Bone marrow (tissue), 2 donors: ENCODE data around the gene C3orf80.
"Not testable (repeated sequence)": the region's sequence is repeated elsewhere in the genome, so short reads cannot be mapped to it uniquely, and the experiment has no call there.

Experiments used
- DNase-seq, 2 donors: peaks; one replicate each; lab custom pipeline; 2025; lab: John Stamatoyannopoulos, UW

The C3orf80 gene

DNA sequence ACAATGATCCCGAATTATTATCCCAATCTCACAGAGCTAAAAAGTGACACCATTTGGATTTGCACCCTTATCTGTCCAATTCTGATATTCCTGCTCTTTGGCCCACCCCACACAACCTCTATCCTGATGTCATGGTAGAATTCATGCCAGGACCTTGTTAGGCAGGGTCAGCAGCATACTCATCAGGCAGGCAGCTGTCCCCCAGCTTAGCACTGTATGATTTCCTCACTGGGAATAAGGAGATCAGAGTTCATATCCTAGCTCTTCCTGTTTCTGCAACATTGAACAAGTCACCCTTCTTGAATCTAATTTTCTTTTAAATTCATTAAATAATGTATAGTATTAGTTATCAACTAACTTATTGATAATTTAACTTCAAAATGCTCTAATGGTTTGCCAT is 12.0 kb upstream of the C3orf80 start:
- DNase-seq = no peak

DNA sequence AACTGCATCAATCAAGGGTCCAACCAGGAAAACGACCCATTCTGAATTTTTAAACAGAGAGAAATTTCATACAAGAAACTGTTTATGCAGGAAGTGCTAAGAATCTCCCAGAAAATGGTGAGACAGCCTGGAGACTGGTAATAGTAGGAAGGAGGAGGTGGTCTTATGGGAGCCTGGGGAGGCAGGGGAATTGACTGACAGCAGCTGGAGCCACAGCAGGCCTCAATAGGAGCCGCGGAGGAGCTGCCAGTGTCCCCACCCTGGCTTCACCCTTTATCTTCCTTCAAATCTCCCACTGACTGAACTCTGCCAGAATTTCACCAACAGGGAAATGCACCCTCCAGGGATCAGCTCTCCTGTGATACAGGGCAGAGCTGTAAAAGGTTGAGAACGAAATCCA is 7.5 kb upstream of the C3orf80 start:
- no peak for DNase-seq

DNA sequence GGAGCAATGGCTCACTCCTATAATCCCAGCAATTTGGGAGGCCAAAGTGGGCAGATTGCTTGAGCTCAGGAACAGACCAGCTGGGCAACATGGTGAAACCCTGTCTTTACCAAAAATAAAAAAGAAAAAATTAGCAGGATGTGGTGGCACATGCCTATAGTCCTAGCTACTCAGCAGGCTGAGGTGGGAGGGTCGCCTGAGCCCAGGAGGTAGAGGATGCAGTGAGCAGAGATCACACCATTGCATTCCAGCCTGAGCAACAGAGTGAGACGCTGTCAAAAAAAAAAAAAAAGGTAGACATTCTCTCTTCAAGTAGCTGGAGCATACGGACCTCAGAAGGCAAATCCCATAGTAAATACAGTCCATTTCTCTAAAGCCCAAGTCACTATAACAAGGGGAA is 7.1 kb upstream of the C3orf80 start:
- DNase-seq = no peak

DNA sequence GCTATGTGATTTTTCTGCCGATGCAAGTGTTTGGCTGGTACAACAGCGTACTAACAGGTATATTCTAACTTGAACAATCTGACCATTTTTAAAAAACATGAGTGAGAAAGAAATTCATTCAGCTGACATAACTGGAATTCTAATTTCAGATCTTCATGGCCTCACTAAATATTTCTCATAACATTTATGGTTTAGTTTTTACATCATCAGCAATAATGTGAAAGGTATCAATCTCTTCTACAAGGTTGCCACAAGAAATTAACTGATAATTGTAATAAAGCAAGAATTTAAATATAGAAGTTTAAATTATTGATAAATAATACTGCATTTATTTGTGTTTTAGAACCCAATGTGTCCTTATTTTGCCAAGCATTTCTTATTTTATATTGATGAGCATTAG is 5.2 kb upstream of the C3orf80 start:
- DNase-seq = no peak

DNA sequence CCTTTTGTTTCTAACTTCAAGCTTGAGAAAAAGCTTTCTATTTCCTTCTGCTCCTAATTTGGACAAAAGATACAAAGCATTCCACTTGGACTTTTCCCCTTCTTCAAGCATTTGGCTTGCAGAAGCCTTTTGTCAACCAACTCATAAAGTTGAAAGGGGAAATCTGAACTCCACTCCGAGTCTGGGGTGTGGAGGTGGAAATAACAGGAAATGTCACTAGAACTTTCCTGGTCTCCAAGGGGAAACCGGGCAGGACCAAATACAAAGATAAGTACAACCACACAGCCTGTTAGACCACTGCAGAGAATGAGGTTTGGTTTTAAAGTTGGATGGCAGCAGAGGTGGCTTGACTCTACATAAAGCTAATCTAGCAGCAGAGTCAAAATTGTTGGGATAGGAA is 4.2 kb upstream of the C3orf80 start:
- DNase-seq = no peak

DNA sequence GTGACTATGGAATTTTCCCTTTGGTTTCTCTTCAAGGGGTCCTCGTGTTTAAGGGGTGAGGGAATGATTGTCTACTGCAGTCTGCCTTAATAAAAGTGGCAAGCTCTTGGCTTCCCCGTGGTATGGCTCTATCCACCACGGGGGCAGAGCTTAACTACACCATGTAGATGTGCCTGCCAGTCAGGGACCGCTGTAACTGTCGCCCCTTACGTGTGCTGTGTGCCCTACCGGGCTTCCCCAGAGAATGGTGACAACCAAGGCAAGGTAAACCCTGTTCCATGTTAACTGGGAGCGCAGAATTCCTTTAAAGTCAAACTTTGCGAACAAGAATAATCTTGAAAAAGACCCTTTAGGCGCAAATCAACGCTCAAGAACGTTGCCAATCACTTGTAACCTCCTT is 966 bp upstream of the C3orf80 start:
- DNase-seq = no peak

DNA sequence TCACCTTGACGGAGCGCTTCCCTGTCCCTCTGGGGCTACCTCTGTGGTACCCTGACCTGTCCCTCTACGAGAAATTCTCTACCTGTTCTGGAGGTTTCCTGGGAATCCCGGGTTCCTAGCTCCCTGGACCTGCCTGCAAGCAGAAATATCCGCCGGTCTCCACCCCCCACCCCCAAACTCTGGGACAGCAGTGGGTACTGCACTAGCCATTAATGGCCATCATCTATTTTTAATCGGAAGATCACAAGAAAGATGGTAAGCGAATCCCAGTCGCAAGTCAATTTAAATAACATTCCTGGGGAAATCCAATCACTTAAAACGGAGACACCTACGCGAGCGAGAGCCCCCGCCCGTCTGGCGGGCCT is 429 bp upstream of the C3orf80 start:
- DNase-seq = no peak

DNA sequence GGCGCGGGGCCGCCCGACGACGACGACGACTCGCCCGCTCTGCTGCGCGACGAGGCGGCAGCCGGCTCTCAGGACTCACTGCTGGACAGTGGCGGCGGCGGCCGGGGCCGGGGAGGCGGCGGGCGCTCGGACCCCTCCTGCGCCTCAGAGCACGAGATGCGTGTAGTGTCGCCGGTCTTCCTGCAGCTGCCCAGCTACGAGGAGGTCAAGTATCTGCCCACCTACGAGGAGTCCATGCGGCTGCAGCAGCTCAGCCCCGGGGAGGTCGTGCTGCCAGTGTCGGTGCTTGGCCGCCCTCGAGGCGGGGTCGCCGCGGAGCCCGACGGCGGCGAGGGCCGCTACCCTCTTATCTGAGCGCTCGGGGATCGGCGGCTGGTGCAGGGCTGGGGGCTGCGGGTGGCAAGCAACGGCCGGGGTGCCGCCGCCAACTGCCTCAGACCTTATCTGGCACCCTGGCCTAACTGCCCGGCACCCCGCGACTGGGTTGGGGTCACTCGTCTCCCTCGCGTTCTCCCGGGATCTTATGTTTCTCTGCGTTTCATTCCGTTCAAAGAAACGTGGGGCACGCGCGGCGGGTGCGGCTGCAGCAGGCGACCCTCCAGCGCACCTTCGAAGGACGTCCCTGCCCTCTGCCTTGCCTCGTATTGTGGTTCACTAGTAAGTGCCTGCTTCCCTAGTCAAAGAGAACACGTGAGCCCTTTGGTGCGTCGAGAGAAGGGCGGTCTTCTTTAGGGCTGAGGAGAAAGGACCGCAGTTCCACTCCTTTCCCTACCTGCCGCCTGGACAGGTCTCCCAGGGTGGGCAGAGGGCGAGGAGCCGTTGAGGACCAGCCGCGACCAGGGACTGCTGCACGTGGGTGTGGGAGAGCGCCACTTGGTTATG is 1.0 kb downstream of the C3orf80 start:
- no peak for DNase-seq

DNA sequence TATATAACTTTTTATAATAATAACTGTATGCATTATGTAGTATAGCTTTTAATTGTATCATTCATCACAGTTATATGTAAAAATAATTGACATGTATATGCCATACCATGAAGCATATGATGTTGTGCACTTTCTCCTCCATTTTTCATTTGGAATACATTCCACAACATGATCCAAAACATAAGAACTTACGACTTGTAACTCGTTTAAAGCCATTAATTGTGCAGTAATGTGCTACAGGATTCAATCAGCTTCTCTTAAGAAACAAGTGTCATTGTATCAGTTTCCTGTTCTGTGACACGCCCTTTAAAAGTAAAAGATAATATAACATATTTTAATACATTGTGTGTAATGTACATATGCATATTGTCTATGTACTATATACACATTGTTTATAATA is 2.2 kb downstream of the C3orf80 start:
- no peak for DNase-seq

DNA sequence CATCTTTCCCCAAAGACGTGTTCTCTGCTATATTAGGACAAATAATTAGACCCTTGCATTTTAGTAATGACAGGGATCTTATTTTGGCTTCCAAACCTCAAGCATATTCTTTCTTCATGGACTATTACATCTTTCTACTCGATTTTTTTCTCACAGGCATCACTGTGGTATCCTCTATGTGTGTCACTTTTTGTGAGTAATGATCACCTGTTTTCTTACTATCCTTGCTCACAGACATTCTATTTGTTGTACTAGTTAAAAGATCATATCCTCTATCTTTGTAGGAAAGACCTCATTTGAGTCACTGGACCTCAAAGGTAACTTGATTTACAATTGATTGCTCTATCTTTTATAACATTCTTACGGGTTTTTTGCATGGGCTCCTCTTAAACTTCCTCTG is 6.8 kb downstream of the C3orf80 start:
- no peak for DNase-seq

DNA sequence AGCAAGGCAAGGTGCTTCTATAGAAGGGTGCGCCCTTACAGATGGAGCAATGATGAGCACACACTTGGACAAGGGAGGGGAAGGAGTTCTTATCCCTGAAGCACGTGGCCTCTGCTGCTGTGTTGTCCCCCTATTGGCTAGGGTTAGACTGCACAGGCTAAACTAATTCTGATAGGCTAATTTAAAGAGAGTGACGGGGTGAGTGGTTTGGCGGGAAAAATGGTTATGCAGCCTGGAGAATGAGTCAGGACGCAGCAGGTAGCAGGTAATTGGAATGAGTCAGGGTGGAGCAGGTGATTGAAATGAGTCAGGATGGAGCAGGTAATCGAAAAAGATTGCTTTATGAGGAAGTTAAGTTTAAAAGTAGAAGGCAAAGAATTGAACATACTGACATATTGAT is 15.5 kb downstream of the C3orf80 start:
- DNase-seq = not testable (repeated sequence)

DNA sequence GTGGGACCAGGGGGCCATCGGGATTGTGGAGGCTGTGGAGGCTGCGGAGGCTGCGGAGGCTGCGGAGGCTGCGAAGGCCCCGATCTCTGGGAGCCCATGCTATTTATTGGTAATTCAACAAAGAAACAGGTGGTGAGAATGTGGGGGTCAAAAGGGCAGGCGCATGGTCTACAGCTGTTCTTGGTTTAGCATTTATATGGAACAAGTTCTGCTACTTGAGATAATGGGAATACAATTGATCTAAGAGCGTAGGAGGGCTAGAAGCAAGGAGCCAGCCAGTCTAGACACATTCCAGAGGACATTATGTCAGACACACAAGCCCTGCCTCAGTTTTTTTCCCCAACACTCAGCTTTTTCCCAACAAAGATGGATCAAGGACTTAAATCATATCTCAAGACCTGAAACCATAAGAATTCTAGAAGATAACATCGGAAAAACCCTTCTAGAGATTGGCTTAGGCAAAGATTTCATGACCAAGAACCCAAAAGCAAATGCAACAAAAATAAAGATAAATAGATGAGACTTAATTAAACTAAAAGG is 20.1 kb downstream of the C3orf80 start:
- DNase-seq = no peak

DNA sequence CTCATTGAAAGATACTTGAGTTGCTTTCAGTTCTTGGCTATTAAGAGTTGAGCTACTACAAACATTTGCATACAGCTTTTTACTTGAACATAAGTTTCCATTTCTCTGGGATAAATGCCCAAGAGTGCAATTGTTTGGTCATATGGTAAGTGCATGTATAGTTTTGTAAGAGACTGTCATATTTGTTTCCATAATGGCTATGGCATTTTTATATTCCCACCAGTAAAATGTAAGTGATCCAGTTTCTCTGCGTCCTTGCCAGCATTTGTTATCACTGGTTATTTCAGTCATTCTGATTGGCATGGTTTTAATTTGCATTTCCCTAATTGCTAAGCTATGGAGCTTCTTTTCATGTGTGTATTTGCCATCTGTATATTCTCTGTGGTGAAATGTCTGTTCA is 22.5 kb downstream of the C3orf80 start:
- no peak for DNase-seq

DNA sequence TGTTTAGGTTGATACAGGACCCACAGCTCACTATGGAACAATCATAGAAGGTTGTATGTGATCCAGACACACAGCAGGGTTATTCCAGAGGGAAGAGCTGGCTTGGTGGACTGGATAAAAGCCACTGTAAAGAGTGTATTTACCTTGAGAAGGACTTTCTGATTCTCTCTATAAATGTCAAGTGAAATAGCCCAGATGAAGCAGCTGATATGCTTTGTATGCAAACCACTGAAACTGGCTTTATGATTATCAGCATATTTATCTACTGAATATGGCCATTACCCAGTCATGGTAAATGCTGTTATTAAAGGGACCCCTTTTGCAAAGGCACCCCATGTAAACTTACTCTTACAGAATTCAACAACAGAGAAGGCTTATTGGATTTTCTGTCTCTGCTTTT is 28.1 kb downstream of the C3orf80 start:
- no peak for DNase-seq

DNA sequence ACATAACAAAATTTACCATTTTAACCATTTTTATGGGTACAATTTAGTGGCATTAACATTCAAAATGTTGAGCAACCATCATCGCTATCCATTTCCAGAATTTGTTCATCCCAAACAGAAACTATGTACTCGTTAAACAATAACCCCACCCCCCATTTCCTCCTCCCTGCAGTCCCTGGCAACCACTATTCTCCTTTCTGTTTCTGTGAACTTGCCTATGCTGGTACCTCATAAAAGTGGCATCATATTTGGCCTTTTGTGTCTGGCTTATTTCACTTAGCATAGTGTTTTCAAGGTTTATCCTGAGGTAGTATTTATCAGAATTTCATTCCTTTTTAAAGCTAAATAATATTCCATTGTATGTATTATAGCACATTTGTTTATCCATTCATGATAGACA is 32.4 kb downstream of the C3orf80 start:
- DNase-seq = no peak

DNA sequence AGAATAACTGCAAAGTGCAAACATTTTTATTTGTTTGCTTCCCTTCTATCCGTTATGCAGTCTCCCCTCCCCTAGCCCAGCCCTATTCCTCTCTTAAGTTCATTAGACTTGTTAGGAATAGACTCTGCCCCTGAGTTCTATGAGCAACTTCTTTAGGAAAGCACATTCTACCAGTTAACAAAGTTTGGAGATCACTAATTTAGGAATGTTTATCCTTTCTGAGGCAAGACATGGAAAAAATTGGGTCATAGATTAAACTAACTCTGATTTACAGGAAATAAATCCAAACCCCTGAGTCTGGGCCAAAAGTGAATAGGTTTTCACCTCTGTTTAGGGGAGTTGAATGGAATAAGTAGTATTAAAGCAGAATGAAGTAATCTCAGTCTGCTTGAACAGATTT is 34.4 kb downstream of the C3orf80 start:
- no peak for DNase-seq

DNA sequence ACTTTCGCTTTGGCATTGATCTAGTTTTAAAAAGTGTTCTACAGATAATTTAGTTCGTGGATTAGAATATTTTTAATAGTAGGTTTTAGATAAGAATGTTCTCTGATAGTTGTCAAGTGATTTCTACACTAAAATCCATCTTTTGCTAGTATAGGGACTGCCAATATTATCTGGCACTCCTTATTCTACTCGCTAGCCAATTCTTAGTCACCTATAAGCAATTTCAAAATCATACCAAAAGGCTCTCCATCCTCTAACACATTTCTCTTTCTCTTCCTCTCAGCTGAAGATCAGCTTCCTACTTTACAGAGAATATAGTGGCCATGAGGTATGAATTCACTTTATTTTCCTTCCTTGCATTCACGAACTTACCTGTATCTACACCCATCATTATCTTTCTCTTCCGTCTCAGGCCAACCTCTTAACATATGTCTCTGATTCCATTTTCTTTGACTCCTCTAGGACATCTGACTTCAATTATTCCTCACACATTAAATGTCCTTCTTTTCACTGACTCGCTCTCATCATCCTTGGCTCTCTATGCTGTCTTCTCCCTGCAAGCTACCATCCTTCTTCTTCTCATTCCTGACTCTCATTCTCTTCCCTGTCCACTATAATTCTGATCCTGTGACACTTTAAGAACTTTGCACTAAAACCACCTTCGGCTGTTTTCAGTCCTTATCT is 35.5 kb downstream of the C3orf80 start:
- DNase-seq = no peak

DNA sequence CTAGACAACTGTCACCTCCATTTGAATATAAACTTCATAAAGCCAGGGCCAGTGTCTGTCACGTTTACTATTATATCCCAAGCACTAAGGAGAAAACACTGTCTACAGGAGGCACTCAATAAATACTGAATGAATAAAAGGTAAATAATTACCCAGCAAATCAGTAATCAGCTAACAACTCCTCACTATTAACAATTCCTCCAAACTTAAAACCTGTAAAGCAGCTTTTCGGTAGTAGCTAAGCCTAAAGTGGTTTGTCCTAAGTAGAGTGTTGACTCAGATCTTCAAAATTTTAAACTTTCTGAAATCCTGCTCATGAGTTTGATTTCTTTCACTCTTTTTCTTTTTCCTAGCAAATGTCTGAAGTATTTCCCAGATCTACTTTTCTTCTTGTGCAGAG is 39.9 kb downstream of the C3orf80 start:
- no peak for DNase-seq
